ENCODE measurements around the gene FGFR3.

Gene FGFR3

GRCh38 chr4:1812720-1813119 is 19.6 kb downstream of the FGFR3 start:
- H3K27ac ChIP-seq = no peak overlapping the region
- DNase-seq (ENCODE audit: low read depth, low spot score) = no peak

- DNase-seq (ENCODE audit: low read depth, low spot score) = no peak
- H3K27ac ChIP-seq = no peak overlapping the region
Measured at GRCh38 chr4:1813231-1813630, 20.1 kb downstream of the FGFR3 start.

GRCh38 chr4:1813915-1814314 is 20.8 kb downstream of the FGFR3 start:
- no peak overlapping the region for H3K27ac ChIP-seq
- no peak for DNase-seq (ENCODE audit: low read depth, low spot score)

GRCh38 chr4:1814453-1814852 is 21.4 kb downstream of the FGFR3 start:
- no peak for DNase-seq (ENCODE audit: low read depth, low spot score)
- no peak overlapping the region for H3K27ac ChIP-seq

- no peak for DNase-seq (ENCODE audit: low read depth, low spot score)
- H3K27ac ChIP-seq = no peak overlapping the region
Measured at GRCh38 chr4:1815096-1815996, 22.3 kb downstream of the FGFR3 start.

GRCh38 chr4:1815997-1816860 is 23.1 kb downstream of the FGFR3 start:
- no peak overlapping the region for H3K27ac ChIP-seq
- DNase-seq (ENCODE audit: low read depth, low spot score) = no peak

- DNase-seq (ENCODE audit: low read depth, low spot score) = no peak
- no peak overlapping the region for H3K27ac ChIP-seq
Measured at GRCh38 chr4:1819284-1819683, 26.2 kb downstream of the FGFR3 start.

DNA sequence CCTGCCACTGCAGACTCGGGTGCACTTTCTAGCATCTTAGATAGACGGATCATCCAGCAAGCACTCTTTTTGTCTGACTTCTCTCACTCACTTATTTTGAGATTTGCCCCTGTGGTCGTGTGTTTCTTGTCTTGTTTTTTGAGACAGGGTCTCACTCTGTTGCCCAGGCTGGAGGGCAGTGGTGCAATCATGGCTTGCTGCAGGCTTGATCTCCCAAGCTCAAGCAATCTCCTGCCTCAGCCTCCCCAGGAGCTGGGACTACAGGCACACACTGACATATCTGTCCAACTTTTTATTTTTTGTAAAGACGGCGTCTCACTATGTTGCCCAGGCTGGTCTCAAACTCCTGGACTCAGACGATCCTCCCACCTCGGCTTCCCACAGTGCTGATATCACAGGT is 26.7 kb downstream of the FGFR3 start:
- H3K27ac ChIP-seq = no peak overlapping the region
- DNase-seq (ENCODE audit: low read depth, low spot score) = no peak

DNA sequence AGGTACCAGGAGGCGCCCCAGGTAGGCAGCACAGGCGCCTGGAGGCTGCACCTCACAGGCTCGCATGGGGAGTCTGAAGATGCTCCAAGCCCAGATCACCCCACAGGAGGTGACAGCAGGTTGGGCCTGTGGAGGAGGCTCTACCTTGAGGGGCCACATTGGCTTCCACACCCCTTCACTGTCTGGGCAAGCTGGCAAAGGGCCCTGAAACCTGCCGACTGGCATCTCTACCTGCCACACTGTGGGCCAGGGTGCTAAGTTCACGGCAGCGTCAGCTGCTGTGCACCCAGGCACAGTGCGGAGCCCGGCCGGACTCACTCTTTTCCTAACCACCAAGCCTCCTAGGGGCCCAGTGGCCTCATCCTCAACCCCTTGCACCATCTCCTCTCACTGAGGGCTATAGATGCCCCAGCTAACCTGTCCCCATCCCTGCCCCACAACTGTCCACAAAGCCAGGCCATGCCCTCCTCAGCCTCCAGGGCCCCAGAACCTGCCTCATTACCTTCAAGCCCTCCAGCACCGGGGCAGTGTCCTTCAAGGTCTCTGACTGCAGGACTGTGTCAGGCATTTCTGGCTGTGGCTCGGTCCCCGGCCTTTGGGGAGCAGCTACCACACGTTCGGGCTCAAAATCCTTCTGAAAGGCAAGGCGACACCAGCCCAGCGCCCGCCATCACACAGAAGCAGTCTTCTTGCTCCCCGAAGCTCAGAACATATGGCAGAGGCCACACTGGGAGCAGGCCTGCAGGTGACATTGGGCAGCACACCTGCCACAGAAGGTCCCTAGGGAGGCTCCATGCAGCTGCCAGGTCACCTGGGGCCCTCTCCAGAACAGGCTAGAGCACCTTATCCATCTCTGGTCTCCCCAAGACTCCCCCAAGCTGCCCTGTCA is 28.8 kb downstream of the FGFR3 start:
- DNase-seq (ENCODE audit: low read depth, low spot score) = no peak
- H3K27ac ChIP-seq = no peak overlapping the region

GRCh38 chr4:1822568-1823544 is 29.8 kb downstream of the FGFR3 start:
- no peak for DNase-seq (ENCODE audit: low read depth, low spot score)
- no peak overlapping the region for H3K27ac ChIP-seq

- H3K27ac ChIP-seq = no peak overlapping the region
- DNase-seq (ENCODE audit: low read depth, low spot score) = no peak
Measured at GRCh38 chr4:1823545-1823932, 30.4 kb downstream of the FGFR3 start.

GRCh38 chr4:1824746-1825145 is 31.7 kb downstream of the FGFR3 start:
- no peak for DNase-seq (ENCODE audit: low read depth, low spot score)

GRCh38 chr4:1825326-1825725 is 32.2 kb downstream of the FGFR3 start:
- H3K27ac ChIP-seq = no peak overlapping the region
- no peak for DNase-seq (ENCODE audit: low read depth, low spot score)

More at GRCh38 chr4:1824746-1825145, 31.7 kb downstream of the FGFR3 start:
- H3K27ac ChIP-seq = no peak overlapping the region

- H3K27ac ChIP-seq = no peak overlapping the region
- no peak for DNase-seq (ENCODE audit: low read depth, low spot score)
Measured at GRCh38 chr4:1826531-1827350, 33.6 kb downstream of the FGFR3 start.

DNA sequence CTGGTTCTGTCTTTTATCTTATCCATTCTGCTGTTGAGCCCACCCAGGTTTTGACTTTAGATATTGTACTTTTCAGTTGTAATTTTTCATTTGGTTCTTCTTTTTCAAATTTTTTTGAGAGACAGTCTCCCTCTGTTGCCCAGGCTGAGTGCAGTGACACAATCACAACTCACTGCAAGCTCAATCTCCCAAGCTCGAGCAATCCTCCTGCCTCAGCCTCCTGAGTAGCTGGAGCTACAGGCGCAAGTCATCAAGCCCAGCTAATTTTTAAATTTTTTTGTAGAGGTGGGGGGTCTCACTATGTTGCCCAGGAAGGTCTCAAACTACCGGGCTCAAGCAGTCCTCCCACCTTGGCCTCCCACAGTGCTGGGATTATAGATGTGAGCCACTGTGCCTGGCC is 37.1 kb downstream of the FGFR3 start:
- DNase-seq (ENCODE audit: low read depth, low spot score) = no peak
- no peak overlapping the region for H3K27ac ChIP-seq

- no peak overlapping the region for H3K27ac ChIP-seq
- DNase-seq (ENCODE audit: low read depth, low spot score) = no peak
Measured at GRCh38 chr4:1830642-1831228, 37.6 kb downstream of the FGFR3 start.

DNA sequence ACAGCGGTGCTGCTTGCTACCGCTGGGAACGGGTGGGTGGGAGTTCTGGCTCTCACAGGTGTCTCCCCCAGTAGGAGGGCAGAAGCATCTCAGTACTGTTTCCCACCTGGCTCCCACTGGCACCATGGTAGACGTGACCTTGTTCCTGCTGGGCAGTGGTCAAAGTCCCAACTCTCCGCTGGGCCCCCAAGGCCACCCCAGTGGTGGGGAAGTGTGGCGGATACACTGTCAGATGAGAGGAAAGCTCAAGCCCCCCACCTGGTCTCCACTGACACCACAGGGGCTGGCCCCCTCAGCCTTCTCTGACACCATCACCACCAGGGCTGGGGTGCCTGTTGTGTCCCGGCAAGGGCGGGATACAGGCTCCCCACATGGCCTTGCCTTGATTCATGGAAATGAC is 38.2 kb downstream of the FGFR3 start:
- DNase-seq (ENCODE audit: low read depth, low spot score) = no peak
- H3K27ac ChIP-seq = no peak overlapping the region

DNA sequence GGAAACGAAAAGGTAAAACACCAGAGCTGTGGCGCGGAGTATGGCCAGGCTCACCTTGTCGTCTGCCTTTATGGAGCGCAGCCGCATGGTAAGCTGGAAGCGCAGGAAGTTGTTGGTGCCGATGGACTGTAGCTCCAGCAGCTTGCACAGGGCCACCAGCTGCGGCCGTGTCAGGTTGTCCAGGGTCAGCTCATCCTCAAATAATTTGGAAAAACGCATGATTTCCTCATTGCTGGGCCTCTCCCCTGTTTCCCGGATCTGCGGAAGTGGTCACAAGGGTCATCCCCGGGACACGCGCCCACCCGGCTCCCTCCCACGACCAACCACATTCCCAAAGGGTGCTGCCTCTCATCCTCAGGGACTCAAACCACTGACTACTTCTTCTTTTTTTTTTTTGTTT is 39.6 kb downstream of the FGFR3 start:
- DNase-seq (ENCODE audit: low read depth, low spot score) = no peak
- no peak overlapping the region for H3K27ac ChIP-seq
